Lower lobe of right lung (tissue), 2 donors: ENCODE results near the gene SYNDIG1. TPM values are rescaled to one million over a fixed set of nuclear protein-coding genes. Genes with fewer than 3 reads are reported as not detected.

ENCODE experiments used
- ATAC-seq, 2 donors: fragments of 200-7000 bp; cut with Tn5 transposase; one replicate each; pipeline ENCODE4 v1.9.1; 2020 to 2022; ENCODE audit warnings: mild to moderate bottlenecking in 2 of 2, moderate library complexity in 2 of 2
- DNase-seq: peaks from one replicate; pipeline ENCODE4 v3.0.0-alpha.2; 2020
- H3K27ac ChIP-seq: fragments of 200-600 bp; one replicate; pipeline ENCODE4 v1.8.0; 2022
- H3K27me3 ChIP-seq: fragments of 200-600 bp; one replicate; pipeline ENCODE4 v1.8.0; 2022; ENCODE audit warnings: low read depth
- H3K36me3 ChIP-seq: fragments of 200-600 bp; one replicate; pipeline ENCODE4 v1.8.0; 2022; ENCODE audit warnings: mild to moderate bottlenecking
- H3K4me1 ChIP-seq: fragments of 200-600 bp; one replicate; pipeline ENCODE4 v1.8.0; 2022
- H3K4me3 ChIP-seq: fragments of 200-600 bp; one replicate; pipeline ENCODE4 v1.8.0; 2022; ENCODE audit warnings: mild to moderate bottlenecking
- H3K9me3 ChIP-seq: fragments of 200-600 bp; one replicate; pipeline ENCODE4 v1.8.0; 2022
- CTCF ChIP-seq: fragments of 200-600 bp; IDR thresholded peaks from one replicate; pipeline ENCODE4 v1.8.0; 2022; ENCODE audit warnings: antibody characterized with exemption, mild to moderate bottlenecking
- intact Hi-C: fragments of 100-400 bp; cut with DNase I; formaldehyde crosslinking; loops from one replicate; pipeline ENCODE4 v1.11.0; 2022
- total RNA-seq: library from RNA; stranded (reverse); fragmentation: NEBNext Ultra II Directional; extraction: Animal tissue kit (Norgen Biotek cat#: 25700); gene quantifications from one replicate; pipeline ENCODE4 v1.2.1, GENCODE V29; 2021
- donor health status: DM: no; HTN: yes; CAD: no; lungs with severe emphysema.

The SYNDIG1 gene
- total RNA-seq, 1 donor from 2014 or later, result 0.15 TPM

- no peak overlapping the region for H3K27ac ChIP-seq
- intact Hi-C loops, result no loop called here
- TF ChIP-seq CTCF, result no peak
These were observed 201.0 kb downstream of the SYNDIG1 start for GRCh38 chr20:24670341-24670872.

GRCh38 chr20:24670981-24671380 lies 201.6 kb downstream of the SYNDIG1 start:
- ATAC-seq (no peak), DNase-seq (no peak)
- no peaks in the 10 kb centered on the region for H3K36me3 ChIP-seq
- H3K27me3 ChIP-seq, result no peaks in the 10 kb centered on the region
- TF ChIP-seq CTCF, result no peak
- no peaks in the 10 kb centered on the region for H3K9me3 ChIP-seq
- no peak overlapping the region for H3K27ac ChIP-seq
- H3K4me3 ChIP-seq, result no peak overlapping the region
- no peaks in the 10 kb centered on the region for H3K4me1 ChIP-seq
- intact Hi-C loops, result no loop called here

More at GRCh38 chr20:24670341-24670872, 201.0 kb downstream of the SYNDIG1 start:
- no peaks in the 10 kb centered on the region for H3K4me1 ChIP-seq
- no peak overlapping the region for H3K4me3 ChIP-seq
- H3K36me3 ChIP-seq, result no peaks in the 10 kb centered on the region
- ATAC-seq, result peak in 1 of 2 donors; percentile 14
- DNase-seq, result no peak
- H3K9me3 ChIP-seq, result no peaks in the 10 kb centered on the region
- H3K27me3 ChIP-seq, result no peaks in the 10 kb centered on the region

GRCh38 chr20:24672181-24672880 lies 202.9 kb downstream of the SYNDIG1 start:
- no peak for TF ChIP-seq CTCF
- no peaks in the 10 kb centered on the region for H3K36me3 ChIP-seq
- H3K4me1 ChIP-seq, result no peaks in the 10 kb centered on the region
- intact Hi-C loops, result no loop called here
- DNase-seq, result no peak
- no peaks in the 10 kb centered on the region for H3K9me3 ChIP-seq
- H3K4me3 ChIP-seq, result no peak overlapping the region
- H3K27me3 ChIP-seq, result no peaks in the 10 kb centered on the region
- no peak overlapping the region for H3K27ac ChIP-seq
- no peak for ATAC-seq

- H3K27ac ChIP-seq, result no peak overlapping the region
- no peak overlapping the region for H3K4me3 ChIP-seq
- DNase-seq, result no peak
- no peaks in the 10 kb centered on the region for H3K36me3 ChIP-seq
- H3K9me3 ChIP-seq, result no peaks in the 10 kb centered on the region
- TF ChIP-seq CTCF, result no peak
- intact Hi-C loops, result no loop called here
- no peaks in the 10 kb centered on the region for H3K4me1 ChIP-seq
- peak; percentile 25 to 32 for ATAC-seq
- no peaks in the 10 kb centered on the region for H3K27me3 ChIP-seq
These were observed 203.7 kb downstream of the SYNDIG1 start for GRCh38 chr20:24672886-24673677.

GRCh38 chr20:24673678-24674570 lies 204.5 kb downstream of the SYNDIG1 start:
- ATAC-seq, result no peak
- Histone ChIP-seq H3K27me3 (no peaks in the 10 kb centered on the region), H3K27ac (no peak overlapping the region), H3K4me3 (no peak overlapping the region), H3K4me1 (no peaks in the 10 kb centered on the region), H3K36me3 (no peaks in the 10 kb centered on the region), H3K9me3 (no peaks in the 10 kb centered on the region)
- intact Hi-C loops, result no loop called here
- no peak for DNase-seq
- no peak for TF ChIP-seq CTCF
